Ishikawa (cell line): Measurements from ENCODE around the gene CRTC3.

Experiments used
- CEBPB ChIP-seq: IDR thresholded peaks from 2 replicates; pipeline ENCODE4 v1.6.1; 2012
- MAX ChIP-seq: IDR thresholded peaks from 2 replicates; pipeline ENCODE4 v1.6.1; 2012
- NFIC ChIP-seq: IDR thresholded peaks from 2 replicates; pipeline ENCODE4 v1.6.1; 2012
- TEAD4 ChIP-seq: IDR thresholded peaks from 2 replicates; pipeline ENCODE4 v1.6.1; 2012

- TF ChIP-seq CEBPB (no peak), NFIC (no peak), TEAD4 (no peak), MAX (no peak)
Measured at GRCh38 chr15:90539789-90540188, 10.1 kb downstream of the CRTC3 start.
